ENCODE results near the gene THRB.

Gene THRB

GRCh38 chr3:24510030-24510648 lies 15.5 kb upstream of the THRB start:
- no peak for DNase-seq

DNA sequence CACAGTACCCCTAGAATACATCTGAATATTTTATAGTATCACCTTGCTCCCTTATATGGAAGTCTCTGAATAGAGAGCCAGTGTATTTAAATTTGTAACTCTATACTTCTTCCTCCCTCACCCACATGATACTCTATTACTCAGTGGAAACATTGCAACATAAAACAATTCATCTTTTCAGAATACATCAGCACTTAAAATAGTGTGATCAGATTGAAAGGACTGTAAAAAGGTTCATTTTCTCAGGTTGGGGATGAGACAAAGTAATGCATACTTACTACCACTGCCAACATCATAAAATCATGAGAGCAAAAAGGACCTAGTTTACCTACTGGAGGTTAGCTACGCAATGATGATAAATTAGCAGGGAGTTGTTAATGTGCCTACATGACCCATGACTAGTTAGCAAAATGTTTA lies 13.8 kb upstream of the THRB start:
- no peak for DNase-seq

GRCh38 chr3:24507776-24508422 lies 13.2 kb upstream of the THRB start:
- DNase-seq, result no peak

- DNase-seq, result no peak
These were observed 12.5 kb upstream of the THRB start for GRCh38 chr3:24506966-24507775.

GRCh38 chr3:24505691-24506550 lies 11.3 kb upstream of the THRB start:
- no peak for DNase-seq

- DNase-seq, result no peak
These were observed 10.1 kb upstream of the THRB start for GRCh38 chr3:24504772-24505171.

DNA sequence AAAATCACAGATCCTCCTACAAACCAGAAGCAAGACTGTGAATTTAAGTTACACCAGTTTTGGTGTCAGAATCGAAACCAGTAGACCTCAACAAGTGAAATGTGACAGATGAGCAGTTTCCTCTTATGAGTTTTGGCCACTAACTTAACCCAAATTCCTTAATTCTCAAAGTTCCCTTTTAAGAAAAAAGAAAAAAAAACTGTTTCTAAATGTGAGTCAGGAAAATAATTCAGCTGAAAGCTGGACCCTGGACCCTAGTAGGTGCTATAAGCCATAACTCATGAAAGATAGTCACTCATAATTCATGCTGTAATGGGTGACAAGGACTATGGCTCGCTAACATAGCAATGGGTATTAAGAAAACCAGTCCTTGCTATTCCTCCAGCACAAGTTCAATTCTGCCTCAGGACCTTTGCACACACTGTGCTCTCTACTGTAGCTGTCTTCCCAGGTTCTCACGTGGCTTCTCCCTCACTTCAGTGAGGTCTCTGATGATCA lies 9.0 kb upstream of the THRB start:
- DNase-seq, result no peak

DNA sequence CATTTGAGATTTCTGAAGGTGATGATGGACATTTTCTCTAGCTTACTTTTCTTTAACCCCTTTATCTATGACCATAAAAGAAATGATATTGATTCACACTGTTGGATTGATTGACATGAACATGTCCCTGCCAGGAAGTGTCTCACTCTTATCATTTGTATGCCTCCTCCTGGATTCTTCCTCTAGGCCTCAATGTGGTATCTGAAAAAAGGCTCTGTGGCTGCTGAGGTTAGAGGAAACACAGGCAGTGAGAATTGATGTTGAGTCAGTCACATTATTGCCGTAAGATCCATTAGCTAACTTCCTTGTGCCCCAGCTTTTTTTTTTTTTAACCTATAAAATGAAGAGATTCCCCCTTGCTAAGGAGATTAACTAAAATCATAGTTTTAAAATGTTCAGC lies 8.0 kb upstream of the THRB start:
- no peak for DNase-seq

DNA sequence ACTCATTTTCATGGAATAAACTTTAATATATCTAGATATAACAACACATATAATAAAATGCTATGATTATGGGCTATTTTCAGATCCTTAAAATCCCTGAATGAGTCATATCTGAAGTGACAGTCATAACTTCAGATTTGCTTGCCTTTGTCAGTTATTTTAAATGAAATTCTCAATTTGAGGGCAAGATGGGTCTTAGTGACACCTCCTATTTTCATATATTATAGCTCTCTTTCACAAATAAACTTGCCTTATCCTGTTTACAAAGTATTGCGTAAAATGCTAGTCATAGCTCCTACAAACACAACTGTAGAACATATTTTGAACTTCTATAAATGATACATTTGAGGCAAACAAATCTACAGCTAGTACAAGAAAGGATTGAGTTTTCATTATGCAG lies 6.2 kb upstream of the THRB start:
- no peak for DNase-seq

DNA sequence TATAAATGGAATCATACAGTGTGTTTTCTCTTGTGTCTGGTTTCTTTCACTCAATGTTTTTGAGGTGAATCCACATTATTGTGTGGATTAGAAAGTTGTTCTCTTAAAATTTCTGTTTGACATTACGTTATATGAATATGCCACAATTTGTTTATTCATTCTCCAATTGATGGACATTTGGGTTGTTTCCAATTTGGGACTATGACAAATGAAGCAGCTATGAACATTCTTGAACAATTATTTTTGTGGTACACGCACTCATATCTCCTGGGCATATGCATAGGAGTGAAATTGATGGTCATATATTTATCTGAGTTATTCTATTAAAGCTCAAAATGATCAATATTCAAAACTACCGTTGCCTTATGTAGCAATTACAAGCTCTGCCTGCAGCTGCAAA lies 5.3 kb upstream of the THRB start:
- no peak for DNase-seq

DNA sequence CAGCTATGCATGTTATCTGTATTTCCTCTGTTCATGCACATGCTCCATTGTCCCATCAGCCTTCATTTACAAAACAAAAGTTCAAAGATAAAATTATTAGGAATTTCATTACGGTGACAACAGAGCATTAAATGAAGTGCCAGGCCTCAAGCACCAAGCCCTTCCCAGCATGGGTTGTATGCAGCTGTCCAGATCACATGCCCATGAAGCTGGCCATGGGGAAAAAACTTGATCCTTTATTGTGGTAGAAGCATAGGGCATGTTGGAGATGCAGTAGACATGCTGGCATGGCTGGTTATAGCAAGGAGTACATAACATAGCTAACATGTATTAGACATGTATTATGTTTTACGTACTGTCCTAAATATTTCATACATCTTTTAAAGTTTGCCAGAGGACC lies 4.1 kb upstream of the THRB start:
- no peak for DNase-seq

DNA sequence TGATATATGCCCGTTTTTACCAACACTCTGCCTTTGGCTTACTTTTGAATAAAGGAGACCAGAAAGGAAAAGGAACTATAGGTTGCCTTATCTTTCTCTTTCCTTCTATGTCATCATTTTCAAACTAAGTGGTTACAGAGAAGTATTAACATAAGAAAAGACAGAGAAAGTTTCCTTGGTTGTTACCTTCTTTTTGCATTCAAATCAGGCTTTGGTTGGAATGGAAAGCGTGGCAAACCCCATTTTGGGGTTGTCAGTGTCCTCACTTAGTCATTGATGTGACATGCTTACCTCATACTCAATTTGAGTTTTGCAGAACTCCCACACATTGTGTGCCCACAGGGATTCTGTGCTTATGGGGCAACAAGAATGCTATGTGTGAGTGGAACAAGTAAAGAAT lies 3.7 kb upstream of the THRB start:
- DNase-seq, result no peak

DNA sequence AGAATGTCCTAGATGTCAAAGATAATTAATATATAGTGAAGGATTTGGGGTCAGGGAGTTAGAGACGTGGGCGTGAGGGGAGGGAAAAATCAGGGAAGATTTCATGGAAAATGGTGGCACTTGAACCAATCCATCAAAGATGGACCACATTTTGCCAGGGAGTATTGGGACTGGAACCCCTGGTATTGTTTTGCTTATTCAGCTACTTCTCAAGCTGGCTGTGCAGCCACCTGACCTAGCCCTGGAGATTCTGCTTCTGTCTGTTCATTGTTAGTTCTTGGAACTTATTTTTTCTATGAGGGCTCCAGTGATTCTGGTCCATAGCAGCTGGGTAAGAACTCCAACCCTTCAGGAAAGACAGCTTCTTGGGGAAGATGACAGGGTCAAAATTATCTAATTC lies 3.3 kb upstream of the THRB start:
- no peak for DNase-seq

- DNase-seq, result no peak
These were observed 2.2 kb upstream of the THRB start for GRCh38 chr3:24496529-24497482.

DNA sequence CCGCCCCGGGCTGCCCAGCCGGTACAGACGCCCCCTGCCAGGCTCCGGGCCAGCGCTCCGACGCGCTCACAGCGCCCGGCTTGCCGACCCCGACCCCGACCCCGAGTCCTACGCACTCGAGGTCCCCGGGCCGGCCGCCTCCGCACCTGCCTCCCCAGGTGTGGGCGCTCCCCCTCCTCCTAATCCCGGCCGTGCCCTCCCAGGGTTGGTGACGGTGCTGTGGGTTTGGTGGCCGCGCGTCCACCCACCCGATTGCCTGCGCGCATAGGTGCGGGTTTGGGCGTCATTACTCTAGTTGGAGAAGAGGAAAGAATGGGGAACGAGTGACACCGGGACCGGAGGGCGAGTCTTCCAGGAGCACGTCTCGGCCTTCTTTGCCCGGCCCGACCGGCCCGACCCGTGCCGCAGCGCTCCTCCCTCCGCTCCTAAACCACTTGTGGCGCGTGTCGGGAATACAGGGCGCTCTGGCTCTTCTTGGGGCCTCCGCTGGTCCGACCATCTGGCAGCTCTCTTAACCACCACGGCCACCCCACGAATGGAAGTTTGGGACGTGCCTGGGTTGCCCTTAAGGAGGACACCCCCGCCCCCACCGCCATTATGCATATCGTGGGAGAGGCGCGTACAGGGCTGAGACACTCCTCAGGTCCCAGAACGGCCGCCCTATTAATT lies 810 bp upstream of the THRB start:
- no peak for DNase-seq

DNA sequence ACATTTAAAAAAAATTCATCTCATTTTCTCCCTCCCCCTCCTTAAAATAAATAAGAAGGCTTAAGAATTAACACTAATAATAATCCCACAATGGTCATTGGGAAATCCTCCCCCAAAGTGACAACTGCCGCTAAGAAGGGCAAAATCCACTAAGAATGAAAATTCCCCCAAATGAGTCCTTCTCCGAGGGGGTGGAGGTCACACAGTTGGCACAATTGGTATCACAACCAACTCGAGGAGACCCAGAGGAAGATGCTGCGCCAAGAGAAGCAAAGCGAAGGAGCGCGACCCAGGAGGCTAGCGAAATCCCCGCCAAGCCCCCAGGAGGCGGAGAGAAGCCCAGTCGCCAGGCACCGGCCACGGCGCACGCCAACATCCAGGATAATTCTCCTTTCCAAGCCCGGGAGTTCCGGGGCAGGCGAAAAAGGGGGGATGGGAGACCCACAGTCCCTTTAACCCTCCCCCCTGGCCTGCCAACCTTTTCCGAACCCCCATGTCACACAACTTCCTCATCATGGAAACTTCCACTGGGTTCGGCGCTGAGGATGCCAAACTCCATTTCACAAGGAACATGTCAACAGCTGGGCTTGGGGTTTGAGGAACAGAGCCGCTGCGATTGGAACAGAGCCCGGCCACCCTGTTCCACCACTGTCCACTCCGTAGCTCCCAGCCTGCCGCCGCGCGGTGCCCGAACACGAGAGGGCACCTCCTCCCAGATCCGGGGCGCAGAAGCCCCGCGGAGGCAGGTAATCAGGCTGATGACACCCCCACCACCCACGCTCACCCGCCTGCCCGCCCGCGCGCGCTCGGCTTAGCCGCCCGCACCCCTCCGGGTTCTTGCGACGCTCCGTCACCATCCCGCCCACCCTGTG lies 668 bp downstream of the THRB start:
- no peak for DNase-seq

DNA sequence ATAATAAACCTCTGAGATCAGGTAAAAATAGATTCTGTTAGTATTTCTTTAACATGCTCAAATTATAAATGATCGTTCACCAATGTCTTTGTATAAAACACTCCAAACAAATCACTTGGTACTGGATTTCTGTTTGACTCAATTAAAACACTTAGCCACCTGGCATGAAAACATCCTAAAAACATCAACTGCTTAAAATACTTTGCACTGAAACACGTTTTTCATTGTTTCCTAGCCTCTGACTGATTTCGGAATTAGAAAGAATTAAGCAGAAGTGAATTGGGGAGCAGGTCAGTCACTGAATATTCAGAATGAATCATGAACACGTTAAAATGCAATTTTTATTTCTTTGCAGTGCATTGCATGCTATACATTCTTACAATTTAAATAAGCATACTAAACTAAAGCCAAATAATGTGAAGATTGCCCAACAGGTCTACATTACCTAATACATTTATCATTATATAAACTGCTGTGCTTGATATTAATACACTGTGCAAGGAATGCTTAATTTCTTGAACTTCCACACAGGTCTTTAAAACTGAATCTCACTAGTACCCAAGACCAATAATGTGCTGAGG lies 1.6 kb downstream of the THRB start:
- DNase-seq, result no peak

- DNase-seq, result no peak
These were observed 4.5 kb downstream of the THRB start for GRCh38 chr3:24490151-24490550.

- no peak for DNase-seq
These were observed 7.1 kb downstream of the THRB start for GRCh38 chr3:24487325-24488262.

Measured in KG1 (cell line).